ENCODE measurements around the gene AQP6.
A peak's percentile ranks its signal among the peaks of the same experiment; 100 is the strongest.

Gene AQP6

GRCh38 chr12:50006280-50006679 is 33.5 kb downstream of the AQP6 start:
- no peak for DNase-seq

- DNase-seq = no peak
Observed at GRCh38 chr12:50006754-50007442, 34.2 kb downstream of the AQP6 start.

- DNase-seq = no peak
Observed at GRCh38 chr12:50013361-50014147, 40.8 kb downstream of the AQP6 start.

GRCh38 chr12:50014342-50014741 is 41.6 kb downstream of the AQP6 start:
- DNase-seq = no peak

GRCh38 chr12:50016501-50017475 is 44.0 kb downstream of the AQP6 start:
- DNase-seq = no peak

- no peak for DNase-seq
Observed at GRCh38 chr12:50017641-50018040, 44.9 kb downstream of the AQP6 start.

GRCh38 chr12:50018154-50018553 is 45.4 kb downstream of the AQP6 start:
- DNase-seq = no peak

- DNase-seq = no peak
Observed at GRCh38 chr12:50018968-50019367, 46.2 kb downstream of the AQP6 start.

- no peak for DNase-seq
Observed at GRCh38 chr12:50019524-50019923, 46.8 kb downstream of the AQP6 start.

GRCh38 chr12:50021031-50021430 is 48.3 kb downstream of the AQP6 start:
- DNase-seq = no peak

GRCh38 chr12:50022903-50023302 is 50.2 kb downstream of the AQP6 start:
- no peak for DNase-seq

GRCh38 chr12:50024227-50024626 is 51.5 kb downstream of the AQP6 start:
- no peak for DNase-seq

- no peak for DNase-seq
Observed at GRCh38 chr12:50024805-50025186, 52.0 kb downstream of the AQP6 start.

- DNase-seq = peak; percentile 92
Observed at GRCh38 chr12:50025187-50026059, 52.7 kb downstream of the AQP6 start, which contains the start of gene RACGAP1. TSS of gene RACGAP1 (minus strand) at chr12:50025494. CDS start at chr12:50016715, 8,779 bp downstream.

- DNase-seq = no peak
Observed at GRCh38 chr12:50026691-50027090, 53.9 kb downstream of the AQP6 start.

All from NCI-H345 (cell line).